NCI-H345 (cell line): ENCODE results near the gene TMEM130.

ENCODE experiments used
- DNase-seq: peaks from one replicate; lab custom pipeline; 2025; lab: John Stamatoyannopoulos, UW

Gene TMEM130

GRCh38 chr7:98807068-98808048 lies 62.5 kb downstream of the TMEM130 start:
- DNase-seq: no peak

- peak; percentile 11 for DNase-seq
Observed at GRCh38 chr7:98805956-98806838, 63.6 kb downstream of the TMEM130 start.

GRCh38 chr7:98802781-98803110 lies 67.1 kb downstream of the TMEM130 start:
- no peak for DNase-seq

- DNase-seq: peak; percentile 95
Observed at GRCh38 chr7:98802088-98802780, 67.6 kb downstream of the TMEM130 start.

GRCh38 chr7:98800996-98801395 lies 68.8 kb downstream of the TMEM130 start:
- DNase-seq: no peak

- DNase-seq: no peak
Observed at GRCh38 chr7:98797150-98797549, 72.7 kb downstream of the TMEM130 start.
